GM23338 (cell line): Measurements from ENCODE around the gene MS4A8. TPM values are rescaled to one million over a fixed set of nuclear protein-coding genes. Genes with fewer than 3 reads are reported as not detected.

Source experiments
- polyA plus RNA-seq: library from polyadenylated mRNA; unstranded; fragments of >200 nt; fragmentation: Nextera tagmentation; extraction: Ambion mirVana; gene quantifications from 2 replicates; pipeline ENCODE4 v1.2.1, GENCODE V29; 2016
- total RNA-seq: library from RNA; depleted of rRNA; stranded (reverse); fragments of >200 nt; shearing (Covaris generic); gene quantifications from 2 replicates; pipeline ENCODE4 v1.2.3, GENCODE V29; 2014; rRNA removed
- TF ChIP-seq, protein P1 (sequence below): IDR thresholded peaks from one replicate; pipeline ENCODE4 v1.6.1; 2018; ENCODE audit warnings: antibody characterized with exemption; ENCODE audit not compliant: unreplicated experiment

The MS4A8 gene
- total and polyA plus RNA-seq, 2 experiments from 2014 or later: not detected

GRCh38 chr11:60765355-60765754 is 65.9 kb downstream of the MS4A8 start (continued):
- TF ChIP-seq, protein P1, sequence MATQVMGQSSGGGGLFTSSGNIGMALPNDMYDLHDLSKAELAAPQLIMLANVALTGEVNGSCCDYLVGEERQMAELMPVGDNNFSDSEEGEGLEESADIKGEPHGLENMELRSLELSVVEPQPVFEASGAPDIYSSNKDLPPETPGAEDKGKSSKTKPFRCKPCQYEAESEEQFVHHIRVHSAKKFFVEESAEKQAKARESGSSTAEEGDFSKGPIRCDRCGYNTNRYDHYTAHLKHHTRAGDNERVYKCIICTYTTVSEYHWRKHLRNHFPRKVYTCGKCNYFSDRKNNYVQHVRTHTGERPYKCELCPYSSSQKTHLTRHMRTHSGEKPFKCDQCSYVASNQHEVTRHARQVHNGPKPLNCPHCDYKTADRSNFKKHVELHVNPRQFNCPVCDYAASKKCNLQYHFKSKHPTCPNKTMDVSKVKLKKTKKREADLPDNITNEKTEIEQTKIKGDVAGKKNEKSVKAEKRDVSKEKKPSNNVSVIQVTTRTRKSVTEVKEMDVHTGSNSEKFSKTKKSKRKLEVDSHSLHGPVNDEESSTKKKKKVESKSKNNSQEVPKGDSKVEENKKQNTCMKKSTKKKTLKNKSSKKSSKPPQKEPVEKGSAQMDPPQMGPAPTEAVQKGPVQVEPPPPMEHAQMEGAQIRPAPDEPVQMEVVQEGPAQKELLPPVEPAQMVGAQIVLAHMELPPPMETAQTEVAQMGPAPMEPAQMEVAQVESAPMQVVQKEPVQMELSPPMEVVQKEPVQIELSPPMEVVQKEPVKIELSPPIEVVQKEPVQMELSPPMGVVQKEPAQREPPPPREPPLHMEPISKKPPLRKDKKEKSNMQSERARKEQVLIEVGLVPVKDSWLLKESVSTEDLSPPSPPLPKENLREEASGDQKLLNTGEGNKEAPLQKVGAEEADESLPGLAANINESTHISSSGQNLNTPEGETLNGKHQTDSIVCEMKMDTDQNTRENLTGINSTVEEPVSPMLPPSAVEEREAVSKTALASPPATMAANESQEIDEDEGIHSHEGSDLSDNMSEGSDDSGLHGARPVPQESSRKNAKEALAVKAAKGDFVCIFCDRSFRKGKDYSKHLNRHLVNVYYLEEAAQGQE: no peak

Other genes with a start within 250 kb of the MS4A8 start
- gene MS4A1, start 243.8 kb upstream of the MS4A8 start, total RNA-seq: not detected in 2 replicates
- gene MS4A1, start 243.8 kb upstream of the MS4A8 start, polyA plus RNA-seq: 0.23 and 0.80 TPM in 2 replicates
- 0.21 TPM in 1 of 2 replicates, not detected in the other for gene MS4A12, start 206.8 kb upstream of the MS4A8 start, total RNA-seq
- gene MS4A12, start 206.8 kb upstream of the MS4A8 start, polyA plus RNA-seq: 0.30 and 0.34 TPM in 2 replicates
- not detected in 2 replicates for gene MS4A13, start 184.2 kb upstream of the MS4A8 start, total RNA-seq
- gene MS4A13, start 184.2 kb upstream of the MS4A8 start, polyA plus RNA-seq: not detected in 2 replicates
- gene MS4A18, start 25.1 kb downstream of the MS4A8 start, total RNA-seq: not detected in 2 replicates
- gene MS4A18, start 25.1 kb downstream of the MS4A8 start, polyA plus RNA-seq: not detected in 2 replicates
- gene MS4A15, start 57.3 kb downstream of the MS4A8 start, total RNA-seq: not detected in 2 replicates
- gene MS4A15, start 57.3 kb downstream of the MS4A8 start, polyA plus RNA-seq: 0.14 and 0.44 TPM in 2 replicates
- not detected in 2 replicates for gene MS4A10, start 85.7 kb downstream of the MS4A8 start, total RNA-seq
- gene MS4A10, start 85.7 kb downstream of the MS4A8 start, polyA plus RNA-seq: not detected in 2 replicates
- gene CCDC86, start 142.5 kb downstream of the MS4A8 start, total RNA-seq: 81.8 and 98.5 TPM in 2 replicates
- 67.0 and 67.3 TPM in 2 replicates for gene CCDC86, start 142.5 kb downstream of the MS4A8 start, polyA plus RNA-seq
- gene PTGDR2, start 156.3 kb downstream of the MS4A8 start, total RNA-seq: 0.24 and 0.35 TPM in 2 replicates
- gene PTGDR2, start 156.3 kb downstream of the MS4A8 start, polyA plus RNA-seq: 0.57 and 0.73 TPM in 2 replicates
- gene ZP1, start 167.9 kb downstream of the MS4A8 start, total RNA-seq: not detected in 2 replicates
- not detected in 2 replicates for gene ZP1, start 167.9 kb downstream of the MS4A8 start, polyA plus RNA-seq
- 134 and 161 TPM in 2 replicates for gene PRPF19, start 207.0 kb downstream of the MS4A8 start, total RNA-seq
- gene PRPF19, start 207.0 kb downstream of the MS4A8 start, polyA plus RNA-seq: 153 and 186 TPM in 2 replicates
- gene TMEM109, start 214.5 kb downstream of the MS4A8 start, total RNA-seq: 12.1 and 17.7 TPM in 2 replicates
- 17.4 TPM in 2 replicates for gene TMEM109, start 214.5 kb downstream of the MS4A8 start, polyA plus RNA-seq
- gene TMEM132A, start 224.8 kb downstream of the MS4A8 start, total RNA-seq: 51.9 and 96.6 TPM in 2 replicates
- 36.2 and 38.5 TPM in 2 replicates for gene TMEM132A, start 224.8 kb downstream of the MS4A8 start, polyA plus RNA-seq